Activated naive CD4-positive, alpha-beta T cell treated with anti-CD3 and anti-CD28 coated beads, Interleukin-2, amount 50 U/mL, for 24 hours (primary cell): ENCODE results near the gene PLXDC2.

Source experiments
- H3K27ac Mint-ChIP-seq: one replicate; pipeline ENCODE4 v1.8.0; 2021; ENCODE audit warnings: mild to moderate bottlenecking, mixed read lengths
- H3K27me3 Mint-ChIP-seq: one replicate; pipeline ENCODE4 v1.8.0; 2021; ENCODE audit warnings: mixed read lengths
- H3K36me3 Mint-ChIP-seq: one replicate; pipeline ENCODE4 v1.8.0; 2021; ENCODE audit warnings: mixed read lengths
- H3K4me1 Mint-ChIP-seq: one replicate; pipeline ENCODE4 v1.8.0; 2021; ENCODE audit warnings: mixed read lengths
- H3K4me3 Mint-ChIP-seq: one replicate; pipeline ENCODE4 v1.8.0; 2021; ENCODE audit warnings: mild to moderate bottlenecking, mixed read lengths
- H3K9me3 Mint-ChIP-seq: one replicate; pipeline ENCODE4 v1.8.0; 2021; ENCODE audit warnings: mixed read lengths

PLXDC2 gene

GRCh38 chr10:19832699-19833098, 16.5 kb downstream of the PLXDC2 start:
- Mint-ChIP-seq H3K36me3 (no peaks in the 10 kb centered on the region), H3K9me3 (peaks cover 4% of the 10 kb centered on the region), H3K27ac (no peak overlapping the region), H3K27me3 (no peaks in the 10 kb centered on the region), H3K4me3 (no peak overlapping the region), H3K4me1 (no peaks in the 10 kb centered on the region)

DNA sequence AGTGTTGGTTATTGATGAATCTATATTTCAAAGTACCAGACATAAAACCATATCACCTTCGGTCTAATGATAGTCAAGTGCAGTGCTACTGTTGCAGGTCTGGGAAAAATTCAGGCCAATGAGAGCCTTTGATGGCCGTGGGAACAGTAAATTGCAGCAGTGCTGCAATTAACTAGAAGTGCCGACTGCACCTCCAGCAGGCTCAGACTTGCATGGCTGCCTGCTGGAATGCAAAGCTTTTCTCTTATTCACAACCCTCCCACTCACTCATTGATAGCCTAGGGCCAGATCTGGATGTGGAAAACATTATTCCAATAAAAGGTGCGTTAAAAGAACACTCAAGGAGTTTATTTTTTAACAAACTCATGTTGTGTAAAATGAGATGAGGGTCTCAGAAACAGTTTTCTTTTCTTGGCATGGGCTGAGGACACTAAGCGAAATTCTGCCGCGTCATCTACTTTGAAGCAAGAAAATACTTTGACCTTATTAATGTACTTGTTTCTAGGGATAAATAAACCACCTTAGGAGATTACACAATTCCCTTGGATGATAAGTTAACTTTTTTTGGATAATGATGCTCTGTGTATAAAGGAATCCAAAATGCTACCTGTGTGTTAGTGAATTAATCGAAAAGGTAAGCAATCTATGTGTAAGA, 17.1 kb downstream of the PLXDC2 start:
- Mint-ChIP-seq H3K27me3 (no peaks in the 10 kb centered on the region), H3K36me3 (no peaks in the 10 kb centered on the region), H3K4me3 (no peak overlapping the region), H3K9me3 (peaks cover 4% of the 10 kb centered on the region), H3K4me1 (no peaks in the 10 kb centered on the region), H3K27ac (no peak overlapping the region)

DNA sequence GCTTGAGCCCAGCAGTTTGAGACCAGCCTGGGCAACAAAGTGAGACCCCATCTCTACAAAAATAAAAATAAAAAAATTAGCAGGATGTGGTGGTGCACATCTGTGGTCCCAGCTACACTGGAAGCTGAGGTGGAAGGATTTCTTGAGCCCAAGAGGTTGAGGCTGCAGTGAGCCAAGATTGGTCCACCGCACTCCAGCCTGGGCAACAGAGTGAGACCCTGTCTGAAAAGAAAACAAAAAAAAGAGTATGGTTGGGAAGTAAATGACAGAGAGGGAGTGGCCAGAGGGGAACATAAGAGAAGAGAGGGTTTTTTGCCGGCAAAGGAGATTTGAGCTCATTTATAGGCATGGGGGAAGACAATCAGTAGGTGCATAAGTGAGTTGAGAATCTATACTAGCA, 19.7 kb downstream of the PLXDC2 start:
- Mint-ChIP-seq H3K36me3 (no peaks in the 10 kb centered on the region), H3K27ac (no peak overlapping the region), H3K4me3 (no peak overlapping the region), H3K9me3 (peaks cover 4% of the 10 kb centered on the region), H3K4me1 (no peaks in the 10 kb centered on the region), H3K27me3 (no peaks in the 10 kb centered on the region)

GRCh38 chr10:19839090-19839489, 22.9 kb downstream of the PLXDC2 start:
- no peaks in the 10 kb centered on the region for H3K4me1 Mint-ChIP-seq

DNA sequence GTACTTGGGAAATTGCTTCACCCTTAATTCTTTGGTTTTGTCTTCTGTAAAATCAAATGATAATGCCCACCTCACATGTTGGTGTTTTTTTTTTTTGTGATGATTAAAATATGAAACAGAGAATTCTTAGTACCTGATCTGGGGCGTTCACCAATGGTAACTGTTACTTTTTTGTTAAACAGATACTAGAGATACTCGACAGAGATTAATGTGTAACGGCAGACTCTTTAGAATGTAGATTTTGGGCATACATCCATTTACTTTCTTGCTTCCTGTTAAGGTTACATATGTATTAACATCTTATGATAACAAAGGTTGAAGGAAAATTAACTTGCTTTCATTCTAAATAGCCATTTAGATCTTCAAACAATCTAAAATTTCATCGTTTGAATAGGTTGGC, 23.3 kb downstream of the PLXDC2 start:
- Mint-ChIP-seq H3K36me3 (no peaks in the 10 kb centered on the region), H3K4me3 (no peak overlapping the region), H3K27ac (no peak overlapping the region), H3K27me3 (peaks cover 2% of the 10 kb centered on the region), H3K4me1 (no peaks in the 10 kb centered on the region), H3K9me3 (no peaks in the 10 kb centered on the region)

More at GRCh38 chr10:19839090-19839489, 22.9 kb downstream of the PLXDC2 start:
- H3K9me3 Mint-ChIP-seq: no peaks in the 10 kb centered on the region
- H3K36me3 Mint-ChIP-seq: no peaks in the 10 kb centered on the region
- H3K4me3 Mint-ChIP-seq: no peak overlapping the region
- H3K27ac Mint-ChIP-seq: no peak overlapping the region
- peaks cover 2% of the 10 kb centered on the region for H3K27me3 Mint-ChIP-seq

- Mint-ChIP-seq H3K4me1 (no peaks in the 10 kb centered on the region), H3K36me3 (no peaks in the 10 kb centered on the region), H3K27me3 (peaks cover 2% of the 10 kb centered on the region), H3K27ac (no peak overlapping the region), H3K4me3 (no peak overlapping the region), H3K9me3 (no peaks in the 10 kb centered on the region)
Measured at GRCh38 chr10:19840776-19841175, 24.5 kb downstream of the PLXDC2 start.

DNA sequence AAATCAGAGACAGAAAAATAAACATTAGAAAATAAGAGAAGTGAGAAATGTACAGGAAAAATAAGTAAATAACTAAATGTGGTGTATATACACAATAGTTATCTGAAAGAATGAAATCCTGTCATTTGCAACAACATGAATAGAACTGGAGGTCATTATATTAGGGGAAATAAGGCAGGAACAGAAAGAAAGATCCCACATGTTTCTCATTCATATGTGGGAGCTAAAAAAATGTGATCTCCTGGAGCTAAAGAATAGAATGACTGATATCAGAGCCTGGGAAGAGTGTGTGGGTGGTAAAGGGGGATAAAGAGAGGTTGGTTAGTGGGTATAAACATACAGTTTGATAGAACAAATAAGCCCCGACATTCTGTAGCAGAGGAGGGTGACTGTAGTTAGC, 27.3 kb downstream of the PLXDC2 start:
- no peaks in the 10 kb centered on the region for H3K9me3 Mint-ChIP-seq
- no peaks in the 10 kb centered on the region for H3K4me1 Mint-ChIP-seq
- no peaks in the 10 kb centered on the region for H3K36me3 Mint-ChIP-seq
- no peak overlapping the region for H3K27ac Mint-ChIP-seq
- H3K27me3 Mint-ChIP-seq: peaks cover 2% of the 10 kb centered on the region
- no peak overlapping the region for H3K4me3 Mint-ChIP-seq

DNA sequence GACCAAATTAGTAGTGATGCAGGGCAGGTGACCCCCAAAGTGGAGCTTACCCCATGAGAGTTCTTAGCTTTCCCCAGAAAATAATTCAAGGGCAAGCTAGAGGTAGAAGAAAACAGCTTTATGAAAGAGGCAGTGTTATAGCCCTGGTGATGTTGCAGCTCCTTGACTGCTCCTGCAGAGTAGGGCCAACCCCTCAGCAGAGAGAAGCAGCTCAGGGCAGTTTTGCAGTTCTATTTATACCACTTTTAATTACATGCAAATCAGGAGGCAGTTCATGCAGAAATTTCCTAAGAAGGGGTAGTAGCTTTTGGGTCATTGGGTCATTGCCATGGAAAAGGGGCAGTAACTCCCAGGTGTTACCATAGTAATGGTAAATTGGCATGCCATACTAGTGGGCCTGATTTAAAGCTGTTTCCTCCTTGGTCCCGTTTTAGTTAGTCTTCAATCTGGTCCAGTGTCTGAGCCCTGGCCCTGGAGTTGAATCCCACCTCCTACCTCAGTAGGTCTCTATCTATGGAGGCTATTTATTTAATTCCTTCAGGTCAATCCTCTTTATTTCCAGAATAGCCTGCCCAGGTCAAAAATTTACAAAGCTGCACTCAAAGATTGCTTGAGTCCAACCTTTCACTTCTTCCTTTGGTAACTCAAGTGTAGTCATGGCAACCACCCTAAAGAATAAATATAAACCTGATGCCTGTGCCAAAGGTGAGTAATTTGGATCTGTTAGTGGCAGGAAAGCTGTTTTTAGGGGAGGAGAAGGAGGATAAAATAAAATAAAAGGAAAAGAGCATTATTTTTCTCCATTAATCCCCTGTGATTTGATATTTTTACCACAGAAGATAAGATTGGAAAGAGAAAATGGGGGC, 29.5 kb downstream of the PLXDC2 start:
- no peak overlapping the region for H3K4me3 Mint-ChIP-seq
- H3K27ac Mint-ChIP-seq: no peak overlapping the region
- H3K4me1 Mint-ChIP-seq: no peaks in the 10 kb centered on the region
- H3K27me3 Mint-ChIP-seq: peaks cover 2% of the 10 kb centered on the region
- no peaks in the 10 kb centered on the region for H3K9me3 Mint-ChIP-seq
- H3K36me3 Mint-ChIP-seq: no peaks in the 10 kb centered on the region

DNA sequence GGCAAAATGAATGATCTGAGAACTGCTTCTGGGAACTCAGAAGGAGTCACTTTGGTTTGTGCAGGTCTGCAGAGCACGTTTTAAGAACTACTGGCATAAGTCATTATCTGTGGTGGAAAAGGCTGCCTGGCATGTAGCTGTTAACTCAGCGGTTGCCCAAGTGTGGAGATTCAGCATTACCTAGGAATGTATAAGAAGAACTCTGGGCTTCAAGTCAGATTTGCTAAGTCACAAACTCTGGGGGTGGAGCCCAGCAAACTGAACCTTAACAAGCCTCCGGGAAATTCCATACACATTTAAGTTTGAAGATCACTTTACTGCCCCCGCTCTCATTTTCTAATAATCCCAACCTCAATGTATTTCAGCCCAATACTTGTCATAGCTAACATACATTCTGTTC, 31.1 kb downstream of the PLXDC2 start:
- Mint-ChIP-seq H3K9me3 (no peaks in the 10 kb centered on the region), H3K36me3 (no peaks in the 10 kb centered on the region), H3K27ac (no peak overlapping the region), H3K4me1 (no peaks in the 10 kb centered on the region), H3K4me3 (no peak overlapping the region), H3K27me3 (peaks cover 2% of the 10 kb centered on the region)

DNA sequence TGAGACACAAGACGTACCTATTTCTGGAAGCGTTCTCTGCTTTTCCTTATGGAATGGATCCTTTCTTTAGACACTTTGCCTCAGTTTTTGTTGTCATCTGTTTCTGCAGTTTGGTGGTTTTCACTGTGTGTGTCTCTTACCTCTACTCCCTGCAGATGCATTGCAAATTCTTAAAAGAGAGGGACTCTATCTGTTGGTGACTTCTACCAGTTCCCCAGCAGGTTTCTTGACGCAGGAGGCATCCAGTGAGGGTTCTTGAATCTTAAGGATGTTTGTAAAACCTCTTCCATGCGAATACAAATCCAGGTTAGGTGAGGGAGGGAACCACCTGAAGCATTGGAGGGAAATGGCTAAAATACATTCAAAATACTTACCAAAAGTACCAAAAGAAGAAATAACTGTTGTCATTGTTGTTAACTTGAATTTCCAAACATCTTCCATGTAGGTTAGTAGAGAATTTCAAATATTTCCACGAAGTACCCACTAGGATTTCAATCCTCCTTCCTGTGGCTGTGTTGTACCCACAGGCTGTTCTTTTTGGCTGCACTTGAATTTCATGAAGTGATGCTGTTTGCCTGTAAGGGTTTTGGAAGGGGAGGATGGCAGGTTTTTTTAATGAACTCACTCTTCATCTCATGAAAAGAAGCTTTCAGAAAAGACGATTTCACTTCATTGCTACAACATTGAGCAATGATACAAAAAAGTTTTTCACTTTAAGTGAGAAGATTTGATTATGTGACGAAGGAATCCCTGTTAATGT, 32.2 kb downstream of the PLXDC2 start:
- H3K9me3 Mint-ChIP-seq: no peaks in the 10 kb centered on the region
- no peaks in the 10 kb centered on the region for H3K4me1 Mint-ChIP-seq
- H3K27me3 Mint-ChIP-seq: peaks cover 2% of the 10 kb centered on the region
- no peaks in the 10 kb centered on the region for H3K36me3 Mint-ChIP-seq
- no peak overlapping the region for H3K27ac Mint-ChIP-seq
- H3K4me3 Mint-ChIP-seq: no peak overlapping the region

GRCh38 chr10:19853831-19854230, 37.6 kb downstream of the PLXDC2 start:
- no peak overlapping the region for H3K27ac Mint-ChIP-seq

DNA sequence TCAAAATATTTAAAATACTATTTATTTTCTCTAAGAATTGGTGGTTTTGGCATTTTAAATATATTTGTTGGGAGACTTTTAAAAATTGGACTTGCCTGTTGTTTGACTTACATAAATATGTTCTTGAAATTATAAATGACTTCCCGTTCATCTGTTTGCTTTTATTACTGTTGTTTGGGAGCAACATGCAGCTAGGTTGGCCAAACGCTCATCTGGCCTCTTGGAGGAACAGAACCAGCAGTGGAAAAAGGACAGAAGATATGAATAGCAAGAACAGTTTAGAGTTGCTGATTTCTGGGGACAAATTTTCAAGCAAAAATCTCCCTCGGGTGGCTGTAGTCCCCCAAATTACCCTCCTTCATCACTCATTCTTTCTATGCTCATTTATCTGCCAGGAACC, 41.6 kb downstream of the PLXDC2 start:
- peaks cover 4% of the 10 kb centered on the region for H3K9me3 Mint-ChIP-seq
- H3K36me3 Mint-ChIP-seq: no peaks in the 10 kb centered on the region
- no peaks in the 10 kb centered on the region for H3K27me3 Mint-ChIP-seq
- no peaks in the 10 kb centered on the region for H3K4me1 Mint-ChIP-seq
- no peak overlapping the region for H3K27ac Mint-ChIP-seq
- H3K4me3 Mint-ChIP-seq: no peak overlapping the region

More at GRCh38 chr10:19853831-19854230, 37.6 kb downstream of the PLXDC2 start:
- no peak overlapping the region for H3K4me3 Mint-ChIP-seq
- H3K4me1 Mint-ChIP-seq: no peaks in the 10 kb centered on the region
- H3K27me3 Mint-ChIP-seq: no peaks in the 10 kb centered on the region
- peaks cover 2% of the 10 kb centered on the region for H3K9me3 Mint-ChIP-seq
- H3K36me3 Mint-ChIP-seq: no peaks in the 10 kb centered on the region

DNA sequence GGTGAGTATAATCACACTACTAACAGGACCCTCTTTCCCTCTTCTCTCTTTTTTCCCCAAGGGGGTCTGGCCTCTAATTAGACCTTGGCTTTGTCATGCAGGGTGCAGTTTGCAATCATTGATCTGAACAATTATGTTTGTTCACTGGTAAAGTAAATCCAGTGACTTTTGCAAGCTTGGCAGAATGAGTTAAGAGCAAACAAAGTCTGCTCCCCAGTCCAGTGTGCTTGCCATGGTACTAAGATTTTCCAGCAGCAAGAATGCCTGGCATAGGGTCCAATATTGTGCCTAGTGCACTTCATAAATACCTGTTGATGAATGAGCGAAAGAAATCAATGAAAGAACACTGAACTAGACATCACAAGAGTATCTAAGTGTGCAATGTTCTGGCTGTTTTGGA, 43.9 kb downstream of the PLXDC2 start:
- H3K4me1 Mint-ChIP-seq: no peaks in the 10 kb centered on the region
- H3K9me3 Mint-ChIP-seq: peaks cover 4% of the 10 kb centered on the region

GRCh38 chr10:19862811-19863515, 46.7 kb downstream of the PLXDC2 start:
- Mint-ChIP-seq H3K4me3 (no peak overlapping the region), H3K4me1 (no peaks in the 10 kb centered on the region), H3K36me3 (no peaks in the 10 kb centered on the region), H3K27me3 (no peaks in the 10 kb centered on the region), H3K27ac (no peak overlapping the region), H3K9me3 (peaks cover 4% of the 10 kb centered on the region)

More for the DNA sequence above, 43.9 kb downstream of the PLXDC2 start:
- Mint-ChIP-seq H3K4me3 (no peak overlapping the region), H3K27me3 (no peaks in the 10 kb centered on the region), H3K36me3 (no peaks in the 10 kb centered on the region), H3K27ac (no peak overlapping the region)

DNA sequence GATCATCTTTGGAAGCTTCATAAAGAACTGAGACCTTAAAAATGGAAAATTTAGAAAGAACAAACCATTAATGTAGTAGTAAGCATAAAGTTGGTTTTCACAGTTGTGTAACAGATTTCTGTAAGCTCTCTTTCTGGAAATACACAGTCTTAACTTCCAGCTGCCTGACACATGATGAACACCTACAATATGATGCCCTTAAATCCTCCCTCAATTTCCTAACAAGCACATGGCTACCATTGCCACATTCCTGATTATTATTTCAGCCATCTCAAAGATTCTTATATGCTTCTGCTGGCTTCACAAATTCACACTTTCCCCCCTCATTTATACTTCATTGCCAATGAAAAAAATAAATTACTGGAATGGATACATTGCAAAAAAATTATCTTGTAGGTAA, 49.4 kb downstream of the PLXDC2 start:
- no peak overlapping the region for H3K27ac Mint-ChIP-seq
- no peaks in the 10 kb centered on the region for H3K27me3 Mint-ChIP-seq
- no peaks in the 10 kb centered on the region for H3K9me3 Mint-ChIP-seq
- no peaks in the 10 kb centered on the region for H3K4me1 Mint-ChIP-seq
- H3K36me3 Mint-ChIP-seq: no peaks in the 10 kb centered on the region
- H3K4me3 Mint-ChIP-seq: no peak overlapping the region
